IPS-NIHi7 (cell line): ENCODE data around the gene CHSY1.

Source experiments
- DNase-seq: peaks from one replicate; pipeline ENCODE4 v3.0.0; 2012; ENCODE audit warnings: mixed read lengths; ENCODE audit errors: extremely low spot score

CHSY1 gene

DNA sequence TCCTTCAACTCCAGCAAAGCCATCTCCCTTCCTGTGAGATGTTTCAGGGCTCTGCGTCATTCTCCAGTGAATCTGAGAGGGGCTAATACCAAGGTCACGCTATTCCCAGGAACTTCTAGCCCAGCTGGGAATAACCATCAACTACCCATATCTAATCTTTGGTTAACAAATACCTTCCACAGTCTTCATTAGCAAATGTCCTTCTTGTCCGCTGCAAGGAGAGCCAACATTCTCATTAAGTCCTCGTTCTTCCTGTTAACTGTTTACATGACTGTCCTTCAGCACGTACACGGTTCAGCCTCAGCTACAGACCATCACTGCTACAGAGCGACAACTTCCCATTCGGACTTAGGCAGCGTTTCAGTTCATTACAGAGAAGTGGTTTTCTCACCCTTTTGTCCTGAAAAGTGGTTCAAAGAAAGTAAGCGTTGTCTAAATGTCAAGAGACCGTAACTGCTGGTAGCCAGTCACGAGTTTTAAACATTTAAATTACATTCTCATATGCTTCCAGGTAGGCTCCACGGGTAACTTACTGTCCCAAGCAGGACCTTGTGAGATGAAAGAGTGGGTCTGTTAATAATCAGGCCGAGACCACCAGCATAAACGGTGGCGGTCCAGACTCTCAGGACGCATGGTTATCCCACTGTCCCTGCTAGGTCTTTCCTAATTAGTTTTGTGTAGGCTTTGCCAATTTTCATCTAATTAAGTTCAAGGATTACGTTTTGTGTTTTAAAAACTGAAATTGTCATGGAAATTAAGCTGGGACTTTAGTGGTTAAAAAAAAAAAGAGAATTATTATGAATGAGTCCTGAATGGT lies 63.8 kb downstream of the CHSY1 start:
- DNase-seq: no peak

DNA sequence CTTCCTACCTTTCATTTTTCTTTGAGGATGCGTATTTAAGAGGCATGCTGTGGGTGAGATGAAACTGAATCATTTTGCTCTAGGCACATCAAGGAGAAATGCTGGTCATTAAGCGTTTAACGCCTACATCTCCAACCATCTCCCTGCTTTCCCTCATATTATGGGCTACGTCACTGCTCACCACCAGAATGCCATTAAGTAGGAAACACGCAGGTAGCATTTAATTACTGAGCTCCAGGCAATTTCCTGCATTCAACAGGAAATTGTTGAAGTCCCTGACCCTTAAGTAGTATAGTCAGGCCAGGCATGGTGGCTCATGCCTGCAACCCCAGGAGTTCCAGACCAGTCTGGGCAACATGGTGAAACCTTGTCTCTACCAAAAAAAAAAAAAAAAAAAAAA lies 66.1 kb downstream of the CHSY1 start:
- no peak for DNase-seq

DNA sequence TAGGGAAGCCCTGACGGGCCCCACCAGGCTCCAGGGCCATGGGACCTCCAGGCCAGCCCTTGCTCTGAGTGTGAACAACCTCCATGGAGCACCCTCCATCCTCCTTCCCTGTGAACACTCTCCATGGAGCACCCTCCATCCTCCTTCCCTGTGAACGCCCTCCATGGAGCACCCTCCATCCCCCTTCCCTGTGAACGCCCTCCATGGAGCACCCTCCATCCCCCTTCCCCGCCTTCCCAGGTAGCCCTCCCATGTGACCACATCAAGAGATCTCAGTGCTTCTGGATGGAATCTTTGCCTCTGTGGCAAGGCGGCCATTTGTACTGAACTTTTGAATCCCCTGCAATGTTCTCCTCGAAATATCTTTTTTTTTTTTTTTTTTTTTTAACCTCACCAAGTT lies 66.5 kb downstream of the CHSY1 start:
- no peak for DNase-seq

DNA sequence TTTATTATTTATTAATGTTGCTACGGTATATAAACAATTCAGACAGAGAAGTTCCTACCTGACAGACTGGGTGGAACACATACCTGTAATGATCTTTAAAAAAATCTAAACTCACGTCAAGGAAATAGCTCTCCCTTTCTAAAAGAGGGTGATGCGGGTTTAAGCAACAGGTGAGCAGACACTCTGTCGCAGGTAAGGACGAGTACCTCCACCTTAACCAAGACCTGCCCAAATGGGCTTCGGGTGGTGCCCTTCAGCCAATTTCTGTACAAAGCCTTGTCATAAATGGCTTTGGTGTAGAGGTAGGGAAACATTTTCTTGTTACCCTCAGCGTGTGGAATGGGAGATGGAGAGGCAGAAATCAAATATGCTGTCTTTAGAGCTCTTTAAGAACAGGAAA lies 67.0 kb downstream of the CHSY1 start:
- DNase-seq: no peak

DNA sequence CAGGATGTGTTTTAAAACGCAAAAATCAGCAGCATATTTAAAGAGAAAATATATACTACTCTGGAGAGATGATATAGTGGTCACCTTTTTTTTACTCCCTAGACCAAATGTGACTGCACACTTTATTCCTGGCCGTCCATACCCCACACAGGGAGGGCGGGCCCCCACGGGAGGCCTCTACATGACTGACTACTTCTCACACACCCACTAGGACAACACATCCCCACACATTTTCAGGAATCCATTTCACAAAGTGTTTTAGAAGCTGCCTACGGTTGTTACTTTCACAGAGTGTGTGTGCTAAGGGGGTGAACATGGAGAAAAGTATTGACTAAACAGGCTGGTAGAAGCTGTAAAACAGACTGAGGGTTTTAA lies 67.9 kb downstream of the CHSY1 start:
- DNase-seq: no peak

DNA sequence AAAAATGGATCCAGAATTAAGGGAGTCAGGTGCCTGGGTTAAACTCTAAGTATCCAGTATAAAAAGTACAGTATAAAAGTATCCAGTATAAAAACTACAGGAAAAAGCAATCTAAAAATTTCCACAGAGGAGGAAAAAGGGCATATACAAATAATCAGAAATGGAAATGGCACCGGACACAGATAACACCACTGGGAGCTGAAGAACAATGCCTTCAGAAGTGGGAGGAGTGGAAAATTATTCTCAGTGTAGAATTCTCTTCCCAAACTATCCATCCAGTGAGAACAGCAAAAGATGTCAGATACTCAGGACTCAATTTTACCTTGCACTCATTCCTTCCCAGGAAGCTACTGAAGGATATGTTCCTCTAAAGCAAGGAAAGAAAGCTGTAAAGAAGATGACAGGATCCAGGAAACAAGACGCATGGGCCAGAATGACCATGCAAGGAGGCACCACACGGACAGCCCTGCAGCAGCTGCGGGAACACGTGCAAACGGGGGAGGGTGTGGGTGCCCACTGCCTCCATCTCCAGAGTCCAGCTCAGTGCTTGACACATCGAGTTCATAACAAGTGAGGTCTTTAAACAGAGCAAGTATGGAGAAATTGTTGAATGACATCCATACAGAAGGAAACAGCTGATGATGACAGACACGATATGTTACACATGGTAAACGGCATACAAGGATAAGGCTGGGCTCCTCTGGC lies 68.5 kb downstream of the CHSY1 start:
- DNase-seq: no peak

DNA sequence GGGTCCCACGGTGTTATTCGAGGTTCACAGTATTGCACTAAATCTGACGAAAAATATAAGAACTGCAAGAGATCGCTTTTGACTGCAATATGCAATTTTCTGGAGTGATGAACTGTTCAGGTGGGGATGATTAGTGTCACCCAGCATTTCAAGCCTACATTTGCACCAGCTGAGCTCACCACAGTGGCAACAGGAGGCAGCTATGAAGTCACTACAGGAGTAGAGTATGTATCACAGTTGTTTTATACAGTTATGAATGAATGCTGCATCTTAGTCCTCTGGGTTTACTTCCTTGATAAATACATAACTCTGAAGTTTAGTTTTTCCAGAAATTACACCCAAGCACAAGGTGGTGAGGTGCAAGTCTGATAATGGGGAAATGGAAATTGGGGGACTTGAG lies 69.6 kb downstream of the CHSY1 start:
- no peak for DNase-seq

DNA sequence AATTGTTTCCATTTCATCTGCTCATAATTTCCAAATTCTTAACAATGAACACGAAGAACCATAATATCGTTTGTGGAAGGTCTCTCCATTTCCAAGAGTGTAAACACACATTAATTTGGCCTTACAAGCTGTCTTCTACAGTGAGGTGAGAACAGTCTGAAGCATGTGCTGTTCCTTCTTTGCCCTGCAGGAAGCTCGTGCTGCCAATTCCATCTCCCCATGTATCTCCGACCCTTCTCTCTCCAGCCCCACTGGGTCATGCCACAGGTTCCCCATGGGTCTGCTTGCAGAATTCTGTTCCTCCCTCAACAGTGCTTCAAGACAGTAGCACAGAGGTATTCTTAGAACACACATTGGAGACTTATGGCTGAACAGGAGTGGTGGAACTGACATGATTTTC lies 70.5 kb downstream of the CHSY1 start:
- DNase-seq: no peak

DNA sequence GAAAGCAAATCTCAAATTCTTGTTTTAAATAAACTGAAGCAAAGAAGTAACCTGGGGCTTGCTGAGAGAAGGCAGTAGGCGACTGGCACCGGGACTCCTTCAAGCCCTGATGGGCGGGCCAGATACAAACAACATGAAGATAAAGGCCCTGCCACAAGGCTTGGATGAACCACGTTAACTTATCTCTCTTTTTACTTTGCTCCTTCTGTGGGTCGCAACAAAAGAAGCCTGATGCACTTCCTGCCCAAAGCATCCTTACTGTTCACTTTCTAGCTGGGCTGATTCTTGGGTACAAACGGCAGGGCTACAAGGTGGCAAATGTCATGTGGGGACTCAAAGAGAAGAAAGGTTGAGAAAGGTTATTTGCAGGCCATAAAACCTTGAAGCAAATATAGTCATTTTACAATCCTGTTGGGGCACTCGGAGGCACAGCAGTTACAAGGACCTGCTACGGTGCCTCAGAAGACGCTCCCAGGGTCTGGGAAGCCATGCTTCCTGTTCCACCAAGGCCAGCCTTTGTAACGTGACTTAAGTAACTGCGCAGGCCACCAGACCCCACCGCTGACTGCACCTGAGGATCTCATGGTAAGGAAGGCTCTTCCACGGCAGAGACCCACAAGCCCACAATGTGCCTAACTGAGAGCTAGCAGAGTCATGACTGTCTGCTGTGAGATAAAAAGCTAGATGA lies 71.1 kb downstream of the CHSY1 start:
- no peak for DNase-seq

DNA sequence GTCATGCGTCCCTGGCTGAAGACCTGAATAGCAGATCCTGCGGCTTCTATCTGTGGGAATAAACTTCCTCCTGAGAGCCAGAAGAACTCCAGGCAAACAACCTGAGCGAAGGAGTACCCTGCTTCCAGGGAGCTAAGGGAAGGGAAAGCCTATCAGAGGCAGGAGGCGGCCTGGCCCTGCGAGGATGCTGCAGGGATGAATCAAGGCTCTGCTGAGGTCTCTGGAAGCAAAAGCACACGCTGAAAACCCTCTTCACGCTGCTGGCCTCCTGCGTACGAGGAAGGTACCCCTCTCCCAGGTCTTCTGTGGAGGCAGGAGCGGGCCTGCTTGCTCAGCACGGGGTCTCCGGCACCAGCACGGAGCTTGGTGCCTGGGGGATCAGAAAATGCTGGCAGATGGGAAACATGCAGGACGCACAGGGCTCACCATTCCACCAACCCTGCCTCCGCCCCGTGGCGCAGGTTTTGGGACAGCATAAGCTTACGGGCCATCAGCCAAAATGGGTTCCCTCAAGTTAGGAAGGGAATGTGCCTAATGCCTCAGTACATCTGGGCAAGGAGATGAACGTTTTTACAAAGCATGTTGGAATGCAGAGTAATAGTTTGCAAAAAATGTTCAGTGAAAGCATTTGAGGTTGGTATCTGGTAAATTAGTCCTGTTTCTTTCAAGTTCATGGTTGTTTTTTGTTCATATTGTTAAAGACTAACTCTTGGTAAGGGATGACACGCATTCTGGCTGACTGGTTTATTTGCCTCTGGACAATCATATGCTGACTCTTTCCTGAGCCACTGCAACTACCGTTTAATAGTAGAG lies 72.3 kb downstream of the CHSY1 start:
- no peak for DNase-seq

DNA sequence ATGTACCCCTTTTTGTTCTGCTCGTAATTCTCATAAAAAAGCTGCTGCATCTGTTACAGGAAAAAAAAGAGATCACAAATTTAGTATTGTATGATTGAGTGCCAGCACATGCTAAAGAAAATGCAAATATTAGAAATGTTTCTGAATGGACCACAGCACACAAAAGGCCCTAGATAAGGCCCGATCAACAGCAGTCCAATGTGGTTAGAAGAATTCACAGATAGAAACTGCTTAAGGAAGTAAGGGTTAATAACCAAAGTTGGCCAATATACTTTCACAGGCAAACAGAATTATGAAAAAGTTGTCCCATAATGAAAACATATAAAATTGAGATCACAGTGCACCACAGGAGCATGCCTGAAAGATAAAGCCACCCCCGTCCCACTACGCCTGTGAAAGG lies 72.9 kb downstream of the CHSY1 start:
- DNase-seq: no peak

DNA sequence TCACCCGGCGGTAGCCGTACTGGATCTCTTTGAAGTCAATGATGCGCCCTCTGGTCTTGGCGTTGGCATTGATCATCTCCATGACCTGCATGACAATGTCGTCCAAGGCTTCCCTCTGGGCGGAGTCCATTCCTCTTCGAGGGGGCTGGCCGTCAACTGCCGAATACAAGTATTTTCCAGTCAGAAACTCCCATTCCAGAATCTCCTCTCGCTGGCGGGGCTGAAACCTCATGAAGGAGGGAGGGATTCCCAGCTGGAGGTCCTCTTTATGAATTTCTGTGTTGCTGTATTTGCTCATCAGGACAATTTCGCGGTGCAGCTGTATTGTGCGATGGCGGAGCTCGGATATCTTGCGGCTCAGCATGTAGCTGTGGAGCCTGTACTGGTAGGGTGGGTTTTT lies 73.4 kb downstream of the CHSY1 start:
- DNase-seq: no peak

DNA sequence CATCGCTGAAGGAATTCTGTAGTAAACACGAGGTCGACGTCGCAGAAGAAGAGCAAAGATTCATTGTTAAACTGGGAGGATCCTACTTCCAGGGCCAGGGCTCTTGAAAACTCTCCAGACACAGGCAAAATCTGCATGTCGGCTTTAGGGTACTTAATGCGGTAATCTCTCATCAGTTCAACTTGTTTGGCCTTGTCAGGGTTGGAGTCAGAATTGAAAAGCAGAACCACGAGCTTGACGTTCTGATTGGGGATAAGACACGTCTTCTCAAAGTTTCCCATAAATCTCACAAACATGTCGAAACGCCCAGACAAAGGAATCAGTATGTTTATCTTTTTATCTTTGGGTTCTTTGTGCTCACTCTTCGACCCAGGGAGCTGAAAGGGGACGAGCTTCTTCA lies 74.0 kb downstream of the CHSY1 start:
- no peak for DNase-seq

DNA sequence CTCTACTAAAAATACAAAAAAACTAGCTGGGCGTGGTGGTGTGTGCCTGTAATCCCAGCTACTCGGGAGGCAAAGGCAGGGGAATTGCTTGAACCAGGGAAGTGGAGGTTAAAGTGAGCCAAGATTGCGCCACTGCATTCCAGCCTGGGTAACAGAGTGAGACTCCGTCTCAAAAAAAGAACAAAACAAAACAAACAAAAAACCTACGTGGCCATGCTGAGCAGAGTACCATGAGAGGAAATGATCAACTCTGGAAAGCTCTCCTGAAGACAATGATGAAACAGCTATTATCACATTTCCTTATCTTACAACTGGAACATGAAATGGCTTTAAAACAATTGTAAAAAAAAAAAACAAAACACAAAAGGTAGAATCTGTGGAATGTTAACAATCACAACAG lies 75.2 kb downstream of the CHSY1 start:
- no peak for DNase-seq

DNA sequence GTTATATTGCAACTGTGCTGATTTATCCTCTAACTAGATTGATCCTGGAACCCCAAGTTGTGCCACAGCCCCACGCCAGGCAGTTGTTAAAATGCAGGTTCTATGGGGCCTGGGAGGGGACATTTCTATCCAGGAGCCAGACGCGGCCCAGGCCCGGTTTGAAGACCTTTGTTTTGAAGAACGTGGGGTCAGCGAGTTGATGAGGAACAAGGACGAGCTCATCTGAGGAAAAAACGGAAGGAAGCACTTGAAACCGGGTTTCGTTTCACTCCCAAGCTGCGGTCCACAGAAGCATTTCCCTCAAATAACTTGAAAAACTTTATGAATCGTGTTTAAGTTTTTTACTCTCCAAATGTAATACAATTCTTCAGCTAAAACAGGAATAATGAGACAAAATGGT lies 76.4 kb downstream of the CHSY1 start:
- no peak for DNase-seq

DNA sequence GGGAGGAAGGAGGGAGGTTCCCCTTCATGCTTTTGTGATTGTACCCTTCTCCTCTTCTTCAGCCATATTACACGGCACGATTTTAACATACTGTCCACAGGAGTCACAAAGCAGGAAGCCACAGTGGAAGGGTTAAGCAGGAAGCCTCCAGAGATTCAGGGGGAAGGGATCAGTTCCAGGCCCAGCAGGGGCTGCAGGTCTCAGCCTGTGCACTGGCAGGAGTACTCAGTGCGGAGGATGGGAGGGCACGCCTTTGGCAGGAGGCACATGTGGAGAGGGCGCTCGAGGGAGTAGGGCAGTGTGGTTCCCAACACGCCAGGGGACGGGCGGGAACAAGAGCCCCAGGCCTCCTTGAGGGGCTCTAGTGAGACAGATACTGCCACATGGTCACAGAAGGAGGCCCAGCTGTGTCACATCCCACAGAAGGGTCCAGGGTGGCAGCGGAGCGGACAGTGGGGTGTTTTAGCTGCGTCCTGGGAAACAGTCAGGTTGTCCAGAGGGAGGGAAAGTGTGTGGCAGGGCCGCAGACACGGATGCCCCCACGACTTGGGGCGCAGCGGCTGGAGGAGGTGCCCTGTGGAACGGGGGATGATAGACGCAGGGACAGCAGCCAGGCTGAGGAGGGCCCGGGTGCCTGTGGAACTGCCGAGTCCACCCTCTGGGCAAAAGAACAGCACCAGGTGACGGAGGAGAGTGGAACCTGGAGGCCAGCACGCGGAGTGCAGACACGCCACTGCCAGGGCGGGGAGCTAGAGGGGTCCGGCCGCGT lies 77.5 kb downstream of the CHSY1 start:
- DNase-seq: no peak

DNA sequence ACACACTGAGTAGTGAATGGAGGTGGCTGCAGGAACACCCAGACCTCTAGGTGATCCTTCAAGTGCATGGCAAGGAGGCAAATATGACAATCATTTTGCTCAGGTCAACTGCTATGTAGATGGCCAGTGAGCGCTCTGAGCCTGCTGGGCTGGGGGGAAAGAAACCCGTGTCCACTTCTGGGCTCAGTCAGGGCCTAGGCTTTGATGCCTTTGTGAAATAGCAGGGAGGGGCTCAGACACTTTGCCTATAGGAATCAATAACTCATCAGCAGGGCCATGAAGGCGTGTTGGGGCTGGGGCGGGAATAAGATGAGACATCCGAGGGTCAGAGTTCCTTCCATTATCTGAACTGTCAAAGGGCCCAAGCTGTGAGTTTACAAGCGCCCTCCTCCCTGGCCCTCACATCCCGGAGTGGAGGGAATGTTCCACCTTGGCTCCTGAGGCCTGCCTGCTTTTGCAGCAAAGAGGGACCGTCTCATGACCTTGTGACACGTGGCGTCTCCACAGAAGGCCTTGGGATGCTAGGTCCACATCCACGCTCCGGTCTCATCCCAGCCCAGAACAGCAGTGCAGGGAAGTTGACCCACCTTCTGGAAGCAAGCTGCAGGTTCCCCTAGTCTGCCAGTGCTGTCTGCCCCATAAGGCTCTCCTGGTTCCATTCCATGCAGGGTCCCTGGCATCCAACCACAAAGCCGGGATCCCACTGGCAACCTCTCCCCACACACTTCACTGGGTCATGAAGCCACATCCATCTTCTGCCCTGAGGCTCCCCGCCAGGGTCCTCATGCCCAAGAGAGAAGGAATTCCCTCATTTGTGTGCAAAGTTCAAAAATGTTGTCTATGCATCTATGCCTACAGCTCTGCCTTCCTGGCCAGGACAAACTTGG lies 78.4 kb downstream of the CHSY1 start:
- DNase-seq: no peak

DNA sequence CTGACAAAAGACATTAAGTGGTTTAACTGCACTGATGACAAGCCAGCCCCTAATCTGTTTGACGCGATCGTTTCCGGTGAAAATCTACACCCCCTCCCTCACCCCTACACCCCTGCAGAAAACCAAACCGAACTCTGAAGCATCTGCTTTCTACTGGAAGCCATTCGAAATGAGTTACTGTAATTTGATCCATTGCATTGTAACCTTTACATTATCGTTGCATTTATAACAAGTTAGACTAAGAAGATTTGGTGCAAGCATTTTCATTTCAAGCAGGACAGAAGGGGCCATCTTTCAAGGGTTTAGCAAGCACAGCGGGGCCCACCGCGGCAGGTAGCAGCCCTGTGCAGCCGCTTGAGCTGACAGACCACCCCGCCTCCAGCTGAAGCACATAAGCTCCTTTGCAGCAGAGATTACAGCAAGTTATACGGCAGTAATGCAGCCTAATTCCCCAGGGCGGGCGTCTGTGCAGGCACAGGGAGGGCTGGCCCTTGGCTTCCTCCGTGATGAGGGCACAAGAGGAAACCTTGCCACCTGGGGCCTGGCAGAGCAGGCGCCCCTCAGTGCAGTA lies 79.3 kb downstream of the CHSY1 start:
- no peak for DNase-seq

DNA sequence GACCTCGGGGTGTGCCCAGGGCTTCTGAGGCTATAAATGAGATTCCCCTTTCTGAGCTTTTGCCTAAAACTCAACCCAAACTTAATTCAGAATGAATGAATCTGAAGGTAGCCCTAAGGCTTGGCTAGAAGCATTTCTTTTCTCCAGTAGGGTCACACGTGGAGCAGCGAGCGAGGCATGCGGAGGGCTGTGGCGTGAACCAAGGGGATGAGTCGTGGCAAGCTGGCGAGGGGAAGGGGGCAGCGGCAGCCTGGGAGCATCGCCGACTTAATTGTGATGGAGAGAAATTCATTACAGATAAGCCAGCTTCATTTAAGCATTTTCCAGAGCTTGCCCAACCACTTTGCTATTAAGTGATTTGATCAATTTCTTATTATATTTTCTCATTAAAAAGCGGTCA lies 79.9 kb downstream of the CHSY1 start:
- DNase-seq: no peak
